ENCODE data around the gene SORCS2.

SORCS2 gene

GRCh38 chr4:7328162-7328912 lies 136.0 kb downstream of the SORCS2 start:
- TF ChIP-seq EZH2 (IDR thresholded peaks at IDR 0.05; ENCODE audit: borderline replicate concordance, low read depth, low read length, severe bottlenecking) = no peak
- TF ChIP-seq CTCF (IDR thresholded peaks at IDR 0.05; ENCODE audit: borderline replicate concordance, extremely low read depth, low read length, poor library complexity, severe bottlenecking) = no peak
- no peak overlapping the region for H3K4me3 ChIP-seq (ENCODE audit: low read depth in 1 of 2, low read length in 2 of 2)
- H3K4me2 ChIP-seq (ENCODE audit: insufficient read depth, low read length) = no peak overlapping the region
- no peak overlapping the region for H3K27ac ChIP-seq (ENCODE audit: low read length)
- ATAC-seq (ENCODE audit: insufficient read depth, low read depth) = no peak
- no peaks in the 10 kb centered on the region; the same call in 1 of the 2 replicates for H4K20me1 ChIP-seq (ENCODE audit: insufficient read depth, low read length)
- no peaks in the 10 kb centered on the region for H3K36me3 ChIP-seq (ENCODE audit: insufficient read depth, low read length)
- DNase-seq = no peak
- no peaks in the 10 kb centered on the region for H3K4me1 ChIP-seq (ENCODE audit: insufficient read depth, low read length)
- no peaks in the 10 kb centered on the region for H3K9me3 ChIP-seq (ENCODE audit: insufficient read depth, low read length, severe bottlenecking)
- H2AFZ ChIP-seq (ENCODE audit: low read depth, low read length) = no peak overlapping the region
- no peaks in the 10 kb centered on the region for H3K27me3 ChIP-seq (ENCODE audit: insufficient read depth, low read length, poor library complexity)
- H3K9ac ChIP-seq (ENCODE audit: low read depth, low read length) = no peak overlapping the region
- no peaks in the 10 kb centered on the region for H3K79me2 ChIP-seq (ENCODE audit: insufficient read depth, low read length)

GRCh38 chr4:7328913-7329638 lies 136.7 kb downstream of the SORCS2 start:
- H3K36me3 ChIP-seq (ENCODE audit: insufficient read depth, low read length) = no peaks in the 10 kb centered on the region
- no peak overlapping the region for H3K4me2 ChIP-seq (ENCODE audit: insufficient read depth, low read length)
- H2AFZ ChIP-seq (ENCODE audit: low read depth, low read length) = no peak overlapping the region
- H4K20me1 ChIP-seq (ENCODE audit: insufficient read depth, low read length) = no peaks in the 10 kb centered on the region; the same call in 1 of the 2 replicates
- H3K4me3 ChIP-seq (ENCODE audit: low read depth in 1 of 2, low read length in 2 of 2) = no peak overlapping the region
- H3K27ac ChIP-seq (ENCODE audit: low read length) = no peak overlapping the region
- H3K27me3 ChIP-seq (ENCODE audit: insufficient read depth, low read length, poor library complexity) = no peaks in the 10 kb centered on the region
- no peaks in the 10 kb centered on the region for H3K4me1 ChIP-seq (ENCODE audit: insufficient read depth, low read length)
- no peak overlapping the region for H3K9ac ChIP-seq (ENCODE audit: low read depth, low read length)
- TF ChIP-seq EZH2 (IDR thresholded peaks at IDR 0.05; ENCODE audit: borderline replicate concordance, low read depth, low read length, severe bottlenecking) (no peak), CTCF (IDR thresholded peaks at IDR 0.05; ENCODE audit: borderline replicate concordance, extremely low read depth, low read length, poor library complexity, severe bottlenecking) (no peak)
- DNase-seq = no peak
- no peaks in the 10 kb centered on the region for H3K9me3 ChIP-seq (ENCODE audit: insufficient read depth, low read length, severe bottlenecking)
- no peak for ATAC-seq (ENCODE audit: insufficient read depth, low read depth)
- no peaks in the 10 kb centered on the region for H3K79me2 ChIP-seq (ENCODE audit: insufficient read depth, low read length)

DNA sequence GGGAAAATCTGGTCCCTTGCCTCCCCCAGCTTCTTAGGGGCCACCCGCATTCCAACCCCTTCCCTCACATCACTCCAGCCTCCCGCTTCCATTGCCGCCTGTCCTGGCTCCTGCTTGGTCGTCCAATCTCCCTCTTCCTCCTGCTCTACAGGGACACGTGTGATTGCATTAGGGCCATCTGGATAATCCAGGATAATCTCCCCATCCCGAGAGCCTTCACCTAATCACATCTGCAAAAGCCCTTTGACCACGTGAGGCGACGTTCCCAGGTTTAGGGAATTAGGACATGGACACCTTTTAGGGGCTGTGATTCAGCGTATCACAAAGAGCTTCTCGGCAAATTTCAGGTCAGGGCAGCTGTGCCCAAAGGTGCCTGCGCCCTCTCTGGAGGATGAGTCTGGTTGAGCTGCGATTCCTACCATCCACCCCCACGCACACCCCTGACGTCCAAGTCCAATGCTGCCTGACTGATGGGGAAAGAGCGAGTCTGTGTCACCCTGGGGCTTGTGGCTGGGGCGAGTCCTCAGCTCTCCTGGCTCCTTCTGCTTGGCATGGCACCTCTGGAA lies 137.8 kb downstream of the SORCS2 start:
- H3K79me2 ChIP-seq (ENCODE audit: insufficient read depth, low read length) = no peaks in the 10 kb centered on the region
- ATAC-seq (ENCODE audit: insufficient read depth, low read depth) (no peak), DNase-seq (no peak)
- H2AFZ ChIP-seq (ENCODE audit: low read depth, low read length) = no peak overlapping the region
- no peaks in the 10 kb centered on the region for H3K9me3 ChIP-seq (ENCODE audit: insufficient read depth, low read length, severe bottlenecking)
- no peaks in the 10 kb centered on the region for H3K4me1 ChIP-seq (ENCODE audit: insufficient read depth, low read length)
- H3K36me3 ChIP-seq (ENCODE audit: insufficient read depth, low read length) = no peaks in the 10 kb centered on the region
- no peak overlapping the region for H3K27ac ChIP-seq (ENCODE audit: low read length)
- no peaks in the 10 kb centered on the region for H4K20me1 ChIP-seq (ENCODE audit: insufficient read depth, low read length)
- H3K4me2 ChIP-seq (ENCODE audit: insufficient read depth, low read length) = no peak overlapping the region
- H3K9ac ChIP-seq (ENCODE audit: low read depth, low read length) = no peak overlapping the region
- H3K4me3 ChIP-seq (ENCODE audit: low read depth in 1 of 2, low read length in 2 of 2) = no peak overlapping the region
- H3K27me3 ChIP-seq (ENCODE audit: insufficient read depth, low read length, poor library complexity) = no peaks in the 10 kb centered on the region
- no peak for TF ChIP-seq EZH2 (IDR thresholded peaks at IDR 0.05; ENCODE audit: borderline replicate concordance, low read depth, low read length, severe bottlenecking)
- no peak for TF ChIP-seq CTCF (IDR thresholded peaks at IDR 0.05; ENCODE audit: borderline replicate concordance, extremely low read depth, low read length, poor library complexity, severe bottlenecking)
